Measurements from ENCODE around the gene AFAP1L1.

GRCh38 chr5:149278451-149279210, 7.0 kb downstream of the AFAP1L1 start:
- no peak for TF ChIP-seq EZH2 (IDR thresholded peaks at IDR 0.05)
- no peak for TF ChIP-seq POLR2AphosphoS5 (IDR thresholded peaks at IDR 0.05; ENCODE audit: borderline replicate concordance, low read depth, low read length)
